GM15510 (cell line): ENCODE measurements around the gene PDE4A.
A peak's percentile ranks its signal among the peaks of the same experiment; 100 is the strongest.

ENCODE experiments used
- POLR2A ChIP-seq: IDR thresholded peaks from 3 replicates; pipeline ENCODE4 v1.6.1; 2011; ENCODE audit warnings: borderline replicate concordance; ENCODE audit not compliant: insufficient read length; ENCODE audit errors: extremely low read depth

PDE4A gene

GRCh38 chr19:10420444-10421239 is at the start of gene PDE4A:
Gene PDE4A (plus strand): TSS chr19:10420538. CDS start chr19:10420765, 227 bp downstream.
- TF ChIP-seq POLR2A, result no peak

- no peak for TF ChIP-seq POLR2A
Observed at GRCh38 chr19:10372690-10373089, 47.6 kb upstream of the PDE4A start.

- TF ChIP-seq POLR2A, result no peak
Observed at GRCh38 chr19:10374931-10375330, 45.4 kb upstream of the PDE4A start.

- no peak for TF ChIP-seq POLR2A
Observed at GRCh38 chr19:10378124-10378523, 42.2 kb upstream of the PDE4A start.

GRCh38 chr19:10379880-10380312 is 40.4 kb upstream of the PDE4A start:
- TF ChIP-seq POLR2A, result no peak

- TF ChIP-seq POLR2A, result peak; percentile 79
Observed at GRCh38 chr19:10380313-10381102, 39.8 kb upstream of the PDE4A start, which contains the start of gene TYK2. Gene TYK2 (minus strand): TSS chr19:10380572. CDS start chr19:10378406, 2,166 bp downstream.

GRCh38 chr19:10384580-10384979 is 35.8 kb upstream of the PDE4A start:
- no peak for TF ChIP-seq POLR2A

GRCh38 chr19:10388957-10389356 is 31.4 kb upstream of the PDE4A start:
- TF ChIP-seq POLR2A, result no peak

GRCh38 chr19:10389863-10390262 is 30.5 kb upstream of the PDE4A start:
- no peak for TF ChIP-seq POLR2A

GRCh38 chr19:10390652-10391286 is 29.6 kb upstream of the PDE4A start:
- TF ChIP-seq POLR2A, result no peak

GRCh38 chr19:10392120-10392519 is 28.2 kb upstream of the PDE4A start:
- TF ChIP-seq POLR2A, result no peak

GRCh38 chr19:10393137-10393536 is 27.2 kb upstream of the PDE4A start:
- no peak for TF ChIP-seq POLR2A

- TF ChIP-seq POLR2A, result no peak
Observed at GRCh38 chr19:10395003-10395402, 25.3 kb upstream of the PDE4A start.

- TF ChIP-seq POLR2A, result no peak
Observed at GRCh38 chr19:10395436-10395835, 24.9 kb upstream of the PDE4A start.

- no peak for TF ChIP-seq POLR2A
Observed at GRCh38 chr19:10395917-10396316, 24.4 kb upstream of the PDE4A start.
